DOHH2 (cell line): ENCODE measurements around the gene JMJD6.

ENCODE experiments used
- H3F3A ChIP-seq: fragments of 200-600 bp; sonication (generic), shearing (Covaris generic); 2 replicates; pipeline ENCODE4 v1.6.0; 2016; ENCODE audit warnings: antibody characterized with exemption, mild to moderate bottlenecking; ENCODE audit not compliant: control insufficient read depth, insufficient read depth
- H3K27ac ChIP-seq: fragments of 200-600 bp; sonication (generic); 2 replicates; pipeline ENCODE4 v1.5.1; 2014; ENCODE audit warnings: low read depth, mild to moderate bottlenecking, low read length, moderate library complexity
- H3K27me3 ChIP-seq: fragments of 200-600 bp; sonication (generic); 2 replicates; pipeline ENCODE4 v1.6.1; 2014; ENCODE audit warnings: mild to moderate bottlenecking, low read length, mixed read lengths; ENCODE audit not compliant: control insufficient read depth
- H3K36me3 ChIP-seq: fragments of 200-600 bp; sonication (generic); 2 replicates; pipeline ENCODE4 v1.6.1; 2014; ENCODE audit warnings: mild to moderate bottlenecking, low read length, moderate library complexity, mixed read lengths; ENCODE audit not compliant: control insufficient read depth
- H3K4me1 ChIP-seq: fragments of 200-600 bp; sonication (generic); 2 replicates; pipeline ENCODE4 v1.6.1; 2014; ENCODE audit warnings: mild to moderate bottlenecking, low read length, mixed read lengths; ENCODE audit not compliant: control insufficient read depth
- H3K4me2 ChIP-seq: fragments of 200-600 bp; sonication (generic); 2 replicates; pipeline ENCODE4 v1.6.0; 2014; ENCODE audit warnings: mild to moderate bottlenecking, low read length, moderate library complexity
- H3K4me3 ChIP-seq: fragments of 200-600 bp; sonication (generic); 2 replicates; pipeline ENCODE4 v1.5.1; 2014; ENCODE audit warnings: mild to moderate bottlenecking, low read length, mixed read lengths
- H3K79me2 ChIP-seq: fragments of 200-600 bp; sonication (generic); 2 replicates; pipeline ENCODE4 v1.6.1; 2014; ENCODE audit warnings: mild to moderate bottlenecking, low read length, mixed read lengths; ENCODE audit not compliant: control insufficient read depth
- H3K9me2 ChIP-seq: fragments of 200-600 bp; sonication (generic); replicated peaks from 2 replicates; pipeline ENCODE4 v1.6.1; 2014; ENCODE audit warnings: mild to moderate bottlenecking, low read length, mixed read lengths; ENCODE audit not compliant: control insufficient read depth
- H3K9me3 ChIP-seq: fragments of 200-600 bp; sonication (generic); 2 replicates; pipeline ENCODE4 v1.6.1; 2014; ENCODE audit warnings: antibody characterized with exemption, low read length, mixed read lengths; ENCODE audit not compliant: control insufficient read depth, insufficient read depth
- H4K20me1 ChIP-seq: fragments of 200-600 bp; sonication (generic); 2 replicates; pipeline ENCODE4 v1.6.0; 2014; ENCODE audit warnings: low read depth, mild to moderate bottlenecking, antibody characterized with exemption, low read length, moderate library complexity; ENCODE audit not compliant: control insufficient read depth, insufficient read depth
- CTCF ChIP-seq: fragments of 200-600 bp; sonication (generic); IDR thresholded peaks from one replicate; pipeline ENCODE4 v1.5.1; 2014; ENCODE audit warnings: antibody characterized with exemption, mild to moderate bottlenecking, low read depth, low read length; ENCODE audit not compliant: poor library complexity, severe bottlenecking
- EZH2phosphoT487 ChIP-seq: fragments of 200-600 bp; sonication (generic); IDR thresholded peaks from 2 replicates; pipeline ENCODE4 v1.6.1; 2017; ENCODE audit warnings: borderline replicate concordance, mild to moderate bottlenecking, antibody characterized with exemption, low read length, moderate library complexity, mixed read lengths

Gene JMJD6

GRCh38 chr17:76688165-76688622 lies 38.2 kb downstream of the JMJD6 start:
- H3K4me3 ChIP-seq = no peak overlapping the region
- H3K79me2 ChIP-seq = no peaks in the 10 kb centered on the region
- H3K9me3 ChIP-seq = no peaks in the 10 kb centered on the region
- no peaks in the 10 kb centered on the region for H3K4me1 ChIP-seq
- TF ChIP-seq EZH2phosphoT487 (no peak), CTCF (no peak)
- H3K4me2 ChIP-seq = no peak overlapping the region
- H3K36me3 ChIP-seq = no peaks in the 10 kb centered on the region
- H4K20me1 ChIP-seq = no peaks in the 10 kb centered on the region
- peaks cover 7% of the 10 kb centered on the region; the same call in 1 of the 2 replicates for H3K27me3 ChIP-seq
- no peaks in the 10 kb centered on the region for H3F3A ChIP-seq
- H3K9me2 ChIP-seq = no peaks in the 10 kb centered on the region
- H3K27ac ChIP-seq = no peak overlapping the region

- Histone ChIP-seq H3K36me3 (no peaks in the 10 kb centered on the region), H3K4me1 (no peaks in the 10 kb centered on the region), H3K9me2 (no peaks in the 10 kb centered on the region), H3K9me3 (no peaks in the 10 kb centered on the region), H3K4me2 (no peak overlapping the region), H4K20me1 (no peaks in the 10 kb centered on the region), H3F3A (no peaks in the 10 kb centered on the region), H3K27ac (no peak overlapping the region), H3K27me3 (peaks cover 6% of the 10 kb centered on the region; the same call in 1 of the 2 replicates), H3K4me3 (no peak overlapping the region), H3K79me2 (no peaks in the 10 kb centered on the region)
- TF ChIP-seq EZH2phosphoT487 (no peak), CTCF (no peak)
These were observed 38.9 kb downstream of the JMJD6 start for GRCh38 chr17:76687298-76688164.

- Histone ChIP-seq H3F3A (no peaks in the 10 kb centered on the region), H3K4me1 (no peaks in the 10 kb centered on the region), H3K9me2 (no peaks in the 10 kb centered on the region), H3K4me3 (no peak overlapping the region), H3K4me2 (no peak overlapping the region), H3K36me3 (no peaks in the 10 kb centered on the region), H3K79me2 (no peaks in the 10 kb centered on the region), H3K27me3 (peaks cover 10% of the 10 kb centered on the region), H4K20me1 (no peaks in the 10 kb centered on the region), H3K27ac (no peak overlapping the region), H3K9me3 (no peaks in the 10 kb centered on the region)
- TF ChIP-seq EZH2phosphoT487 = no peak
- no peak for TF ChIP-seq CTCF
These were observed 39.7 kb downstream of the JMJD6 start for GRCh38 chr17:76686538-76687297.
